KMS-11 (cell line): ENCODE results near the gene PTER.

Source experiments
- H2AFZ ChIP-seq: fragments of 200-600 bp; sonication (generic); 2 replicates; pipeline ENCODE4 v1.6.1; 2016; ENCODE audit warnings: antibody characterized with exemption, mixed run types, low read depth
- H3K27ac ChIP-seq: fragments of 200-600 bp; sonication (generic); 2 replicates; pipeline ENCODE4 v1.6.1; 2016; ENCODE audit warnings: mild to moderate bottlenecking, mixed run types
- H3K27me3 ChIP-seq: fragments of 200-600 bp; sonication (generic); 2 replicates; pipeline ENCODE4 v1.6.1; 2017; ENCODE audit warnings: mild to moderate bottlenecking, low read depth, mixed run types, moderate library complexity; ENCODE audit not compliant: insufficient read depth
- H3K36me3 ChIP-seq: fragments of 200-600 bp; sonication (generic); 2 replicates; pipeline ENCODE4 v1.6.1; 2017; ENCODE audit warnings: mild to moderate bottlenecking, mixed run types; ENCODE audit not compliant: insufficient read depth
- H3K4me1 ChIP-seq: fragments of 200-600 bp; sonication (generic); 2 replicates; pipeline ENCODE4 v1.6.1; 2016; ENCODE audit warnings: mild to moderate bottlenecking, low read depth, mixed run types; ENCODE audit not compliant: poor library complexity, severe bottlenecking
- H3K4me2 ChIP-seq: fragments of 200-600 bp; sonication (generic); 2 replicates; pipeline ENCODE4 v1.7.0; 2016; ENCODE audit warnings: mild to moderate bottlenecking, mixed run types
- H3K4me3 ChIP-seq: fragments of 200-600 bp; sonication (generic); IDR thresholded peaks from 2 replicates; pipeline ENCODE4 v1.6.1; 2017; ENCODE audit warnings: low read depth, low read length, mixed read lengths; ENCODE audit not compliant: insufficient read depth
- H3K79me2 ChIP-seq: fragments of 200-600 bp; sonication (generic); 2 replicates; pipeline ENCODE4 v1.6.1; 2016; ENCODE audit warnings: low read depth, mixed run types; ENCODE audit not compliant: insufficient read depth
- H3K9ac ChIP-seq: fragments of 200-600 bp; sonication (generic); 2 replicates; pipeline ENCODE4 v1.6.1; 2016; ENCODE audit warnings: mild to moderate bottlenecking, mixed run types
- H4K20me1 ChIP-seq: fragments of 200-600 bp; sonication (generic); 2 replicates; pipeline ENCODE4 v1.6.1; 2016; ENCODE audit warnings: mild to moderate bottlenecking, mixed run types; ENCODE audit not compliant: insufficient read depth
- CTCF ChIP-seq: fragments of 200-600 bp; sonication (generic); conservative IDR thresholded peaks from 2 replicates; pipeline ENCODE4 v1.6.1; 2017; ENCODE audit warnings: low read depth, mild to moderate bottlenecking, antibody characterized with exemption, low read length, moderate library complexity, mixed read lengths

PTER gene

DNA sequence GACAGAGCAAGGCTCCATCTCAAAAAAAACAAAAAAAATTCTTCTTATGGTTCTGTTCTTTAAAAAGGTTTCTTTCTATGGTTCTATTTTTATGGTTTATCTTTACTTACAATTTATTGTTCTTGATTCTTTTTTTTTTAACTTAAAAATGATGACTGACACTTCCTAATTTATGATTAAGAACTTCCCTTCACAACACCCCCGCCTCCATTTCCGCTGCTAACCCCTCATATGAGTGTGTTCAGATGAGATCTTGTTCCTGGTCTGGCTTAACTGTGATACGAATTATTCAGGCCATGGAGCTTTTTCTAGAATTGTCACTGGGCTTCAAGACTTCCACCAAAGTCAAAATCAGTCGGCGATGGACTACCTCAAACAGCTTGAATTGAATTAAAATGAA lies 33.9 kb downstream of the PTER start:
- H2AFZ ChIP-seq, result no peak overlapping the region
- H3K4me3 ChIP-seq, result no peak overlapping the region
- H3K27me3 ChIP-seq, result no peaks in the 10 kb centered on the region
- peaks cover 4% of the 10 kb centered on the region for H3K4me1 ChIP-seq
- H3K27ac ChIP-seq, result no peak overlapping the region
- H3K9ac ChIP-seq, result no peak overlapping the region
- no peak overlapping the region for H3K4me2 ChIP-seq
- TF ChIP-seq CTCF, result no peak
- H3K79me2 ChIP-seq, result no peaks in the 10 kb centered on the region
- H4K20me1 ChIP-seq, result no peaks in the 10 kb centered on the region; the same call in 1 of the 2 replicates
- no peaks in the 10 kb centered on the region for H3K36me3 ChIP-seq

DNA sequence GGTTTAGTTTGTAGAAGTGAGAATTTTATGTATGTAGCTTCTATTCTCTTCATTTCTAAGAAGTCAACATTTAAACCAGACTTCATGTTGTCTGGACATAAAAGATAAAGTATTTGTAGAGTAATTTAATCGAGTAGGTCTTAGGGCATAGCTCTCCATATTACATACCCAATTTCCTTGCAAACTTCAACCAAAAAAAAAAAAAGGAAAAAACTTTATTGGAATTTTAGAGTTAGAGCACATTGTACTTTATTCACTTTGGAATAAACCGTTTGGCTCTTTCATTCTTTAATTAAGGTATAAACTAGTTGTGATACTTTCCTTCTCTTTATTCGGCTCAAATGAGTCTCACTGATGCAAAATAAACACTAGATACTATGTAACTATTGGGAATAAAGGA lies 36.0 kb downstream of the PTER start:
- H3K79me2 ChIP-seq, result no peaks in the 10 kb centered on the region
- TF ChIP-seq CTCF, result no peak

DNA sequence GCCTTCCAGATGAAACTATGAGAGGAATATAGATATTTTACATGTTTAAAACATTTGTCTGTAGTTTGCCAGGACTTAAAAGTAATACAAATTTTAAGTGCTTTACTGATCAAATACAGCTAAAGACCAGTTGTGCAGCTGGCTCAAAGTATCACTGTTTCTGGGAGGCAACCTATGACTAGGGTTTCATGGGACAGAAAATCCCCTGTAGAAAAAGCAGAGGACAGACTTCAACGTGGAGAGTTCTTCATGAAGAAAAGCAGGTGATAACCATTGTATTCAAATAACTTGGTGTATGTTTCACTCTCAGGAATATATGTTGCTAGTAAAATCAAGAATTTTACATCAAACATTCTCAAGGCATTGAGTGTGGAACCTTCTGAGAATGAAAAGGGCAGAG lies 40.9 kb downstream of the PTER start:
- Histone ChIP-seq H3K4me2 (no peak overlapping the region), H4K20me1 (no peaks in the 10 kb centered on the region; the same call in 1 of the 2 replicates), H3K27ac (no peak overlapping the region), H3K9ac (no peak overlapping the region), H3K4me3 (no peak overlapping the region), H3K36me3 (no peaks in the 10 kb centered on the region), H3K27me3 (no peaks in the 10 kb centered on the region), H3K4me1 (no peaks in the 10 kb centered on the region), H3K79me2 (no peaks in the 10 kb centered on the region), H2AFZ (no peak overlapping the region)
- TF ChIP-seq CTCF, result no peak

More for the DNA sequence above, 36.0 kb downstream of the PTER start:
- H3K4me1 ChIP-seq, result no peaks in the 10 kb centered on the region
- H3K27me3 ChIP-seq, result no peaks in the 10 kb centered on the region
- no peak overlapping the region for H3K4me2 ChIP-seq
- no peak overlapping the region for H3K27ac ChIP-seq
- H3K36me3 ChIP-seq, result no peaks in the 10 kb centered on the region
- H3K4me3 ChIP-seq, result no peak overlapping the region
- H4K20me1 ChIP-seq, result no peaks in the 10 kb centered on the region; the same call in 1 of the 2 replicates
- H2AFZ ChIP-seq, result no peak overlapping the region
- H3K9ac ChIP-seq, result no peak overlapping the region

GRCh38 chr10:16478801-16479200 lies 42.0 kb downstream of the PTER start:
- H4K20me1 ChIP-seq, result no peaks in the 10 kb centered on the region; the same call in 1 of the 2 replicates
- no peak for TF ChIP-seq CTCF
- H3K4me3 ChIP-seq, result no peak overlapping the region
- no peak overlapping the region for H3K27ac ChIP-seq
- no peak overlapping the region for H3K4me2 ChIP-seq
- H3K4me1 ChIP-seq, result no peaks in the 10 kb centered on the region
- H3K79me2 ChIP-seq, result no peaks in the 10 kb centered on the region
- no peaks in the 10 kb centered on the region for H3K36me3 ChIP-seq
- H3K9ac ChIP-seq, result no peak overlapping the region
- H3K27me3 ChIP-seq, result no peaks in the 10 kb centered on the region
- no peak overlapping the region for H2AFZ ChIP-seq
